Measurements from ENCODE around the gene AFMID. TPM values are rescaled to one million over a fixed set of nuclear protein-coding genes. Genes with fewer than 3 reads are reported as not detected.

The AFMID gene
- total and polyA plus RNA-seq, 2 of the 13 experiments (the other 11 are each of a cell fraction or from before 2014, with no cell fraction given): 249 to 270 TPM

DNA sequence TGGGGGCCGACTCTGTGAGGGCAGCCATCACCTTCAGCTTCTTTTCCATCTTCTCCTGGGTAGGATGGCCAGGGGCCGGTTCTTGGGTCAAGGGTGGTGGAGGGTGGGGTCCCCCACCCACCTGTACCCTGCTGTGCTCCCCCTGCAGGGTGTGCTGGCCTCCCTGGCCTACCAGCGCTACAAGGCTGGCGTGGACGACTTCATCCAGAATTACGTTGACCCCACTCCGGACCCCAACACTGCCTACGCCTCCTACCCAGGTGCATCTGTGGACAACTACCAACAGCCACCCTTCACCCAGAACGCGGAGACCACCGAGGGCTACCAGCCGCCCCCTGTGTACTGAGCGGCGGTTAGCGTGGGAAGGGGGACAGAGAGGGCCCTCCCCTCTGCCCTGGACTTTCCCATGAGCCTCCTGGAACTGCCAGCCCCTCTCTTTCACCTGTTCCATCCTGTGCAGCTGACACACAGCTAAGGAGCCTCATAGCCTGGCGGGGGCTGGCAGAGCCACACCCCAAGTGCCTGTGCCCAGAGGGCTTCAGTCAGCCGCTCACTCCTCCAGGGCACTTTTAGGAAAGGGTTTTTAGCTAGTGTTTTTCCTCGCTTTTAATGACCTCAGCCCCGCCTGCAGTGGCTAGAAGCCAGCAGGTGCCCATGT, 15.4 kb upstream of the AFMID start (continued):
- TF ChIP-seq ZNF687 (CRISPR knock-in tag; IDR thresholded peaks at IDR 0.05) (peak; percentile 18; the same call in 1 of the 2 replicates), ZC3H13 (CRISPR knock-in tag; IDR thresholded peaks at IDR 0.05) (peak; percentile 18; the same call in 1 of the 2 replicates), POLR2AphosphoS5 (IDR thresholded peaks at IDR 0.05; ENCODE audit: low read depth, low read length) (peak; percentile 15; the same call in 1 of the 2 replicates), AGO1 (IDR thresholded peaks at IDR 0.05; ENCODE audit: low read depth, low read length, poor library complexity, severe bottlenecking) (peak; percentile 5)

- DNase-seq (ENCODE audit: low spot score) (no peak), FAIRE-seq (no peak), ATAC-seq (no peak)
- H3K79me2 ChIP-seq (ENCODE audit: insufficient read depth, low read length): peaks cover 8% of the 10 kb centered on the region
- no peak overlapping the region for H3K9ac ChIP-seq (ENCODE audit: insufficient read depth, low read depth, low read length)
- no peak overlapping the region for H2AFZ ChIP-seq (ENCODE audit: low read length)
- WGBS (ENCODE audit: low lambda C conversion rate): 90% methylated on average over 19 of the region's 19 CpGs
- H3K4me3 ChIP-seq (replicated peaks in 1 of 3; ENCODE audit: insufficient read depth in 1 of 3, low read depth in 2 of 3, low read length in 3 of 3): no peak overlapping the region
- intact Hi-C loops (cut with micrococcal nuclease; ENCODE audit: unreplicated experiment): no loop called here
- no peak overlapping the region for H3K27ac ChIP-seq (ENCODE audit: extremely low read length, insufficient read depth, low read length)
- CTCF ChIA-PET (ENCODE audit: low intra/inter-chr PET ratio, low total read pairs): no interaction called here
- POLR2A ChIA-PET: interaction anchor here (1.7 kb wide), 1 partner anchor 15 kb away, joined by 6 read pairs; the partner anchor contains the start of genes AFMID and TK1
- peaks cover 5% of the 10 kb centered on the region; the same call in 1 of the 2 replicates for H4K20me1 ChIP-seq (ENCODE audit: insufficient read depth, low read length)
- in situ Hi-C loops (cut with HindIII; ENCODE audit: extremely low pct_ligation_motif_present, low pct_unique_long_range_greater_than_20kb): no loop called here
- H3K36me3 ChIP-seq (replicated peaks in 1 of 2; ENCODE audit: control insufficient read depth in 1 of 2, insufficient read depth in 2 of 2, low read length in 2 of 2): peaks cover 10 to 40% of the 10 kb centered on the region in 2 experiments
- H3K9me3 ChIP-seq (ENCODE audit: low read length): no peaks in the 10 kb centered on the region
- peaks cover 45% of the 10 kb centered on the region for H3K4me1 ChIP-seq (ENCODE audit: insufficient read depth, low read length)
- H3K27me3 ChIP-seq (ENCODE audit: control insufficient read depth in 1 of 2, insufficient read depth in 2 of 2, low read length in 2 of 2): no peaks in the 10 kb centered on the region
- BruUV-seq (replicated peaks): no TSS peak
- no peak overlapping the region for H3K4me2 ChIP-seq (ENCODE audit: low read depth, low read length)
- TF ChIP-seq MEF2D (CRISPR knock-in tag; IDR thresholded peaks at IDR 0.05) (peak; percentile 78), HNRNPL (IDR thresholded peaks at IDR 0.05; ENCODE audit: low read depth, low read length) (0 out of 2 replicates have a peak, but pooled peaks have one; percentile 22), THAP7 (CRISPR knock-in tag; IDR thresholded peaks at IDR 0.05) (0 out of 2 replicates have a peak, but pooled peaks have one; percentile 29), HDAC6 (IDR thresholded peaks at IDR 0.05; ENCODE audit: low read depth, low read length) (no peak), RBM22 (optimal IDR thresholded peaks at IDR 0.05; ENCODE audit: low read length) (peak; percentile 66), AGO2 (optimal IDR thresholded peaks at IDR 0.05; ENCODE audit: low read depth, low read length) (peak; percentile 85), ZNF460 (CRISPR knock-in tag; IDR thresholded peaks at IDR 0.05; ENCODE audit: borderline replicate concordance) (no peak)
- TF ChIP-seq, protein P1, sequence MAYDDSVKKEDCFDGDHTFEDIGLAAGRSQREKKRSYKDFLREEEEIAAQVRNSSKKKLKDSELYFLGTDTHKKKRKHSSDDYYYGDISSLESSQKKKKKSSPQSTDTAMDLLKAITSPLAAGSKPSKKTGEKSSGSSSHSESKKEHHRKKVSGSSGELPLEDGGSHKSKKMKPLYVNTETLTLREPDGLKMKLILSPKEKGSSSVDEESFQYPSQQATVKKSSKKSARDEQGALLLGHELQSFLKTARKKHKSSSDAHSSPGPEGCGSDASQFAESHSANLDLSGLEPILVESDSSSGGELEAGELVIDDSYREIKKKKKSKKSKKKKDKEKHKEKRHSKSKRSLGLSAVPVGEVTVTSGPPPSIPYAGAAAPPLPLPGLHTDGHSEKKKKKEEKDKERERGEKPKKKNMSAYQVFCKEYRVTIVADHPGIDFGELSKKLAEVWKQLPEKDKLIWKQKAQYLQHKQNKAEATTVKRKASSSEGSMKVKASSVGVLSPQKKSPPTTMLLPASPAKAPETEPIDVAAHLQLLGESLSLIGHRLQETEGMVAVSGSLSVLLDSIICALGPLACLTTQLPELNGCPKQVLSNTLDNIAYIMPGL (CRISPR knock-in tag; IDR thresholded peaks at IDR 0.05; ENCODE audit: borderline replicate concordance in 1 of 2, low read depth in 1 of 2): 0 out of 4 replicates have a peak, but pooled peaks of 1 of the 2 experiments have one; percentile 29
These were observed 14.7 kb upstream of the AFMID start for GRCh38 chr17:78172249-78173051.

Data from HepG2 (cell line).